ENCODE results near the gene PRKCZ. TPM values are rescaled to one million over a fixed set of nuclear protein-coding genes. Genes with fewer than 3 reads are reported as not detected.

The PRKCZ gene
- total RNA-seq, 1 experiment from 2014 or later, result 56.8 TPM

GRCh38 chr1:2176615-2177014 lies 126.4 kb downstream of the PRKCZ start:
- ChIA-PET POLR2A (ENCODE audit: unreplicated experiment) (no interaction called here), CTCF (no interaction called here)
- TF ChIP-seq, protein P1, sequence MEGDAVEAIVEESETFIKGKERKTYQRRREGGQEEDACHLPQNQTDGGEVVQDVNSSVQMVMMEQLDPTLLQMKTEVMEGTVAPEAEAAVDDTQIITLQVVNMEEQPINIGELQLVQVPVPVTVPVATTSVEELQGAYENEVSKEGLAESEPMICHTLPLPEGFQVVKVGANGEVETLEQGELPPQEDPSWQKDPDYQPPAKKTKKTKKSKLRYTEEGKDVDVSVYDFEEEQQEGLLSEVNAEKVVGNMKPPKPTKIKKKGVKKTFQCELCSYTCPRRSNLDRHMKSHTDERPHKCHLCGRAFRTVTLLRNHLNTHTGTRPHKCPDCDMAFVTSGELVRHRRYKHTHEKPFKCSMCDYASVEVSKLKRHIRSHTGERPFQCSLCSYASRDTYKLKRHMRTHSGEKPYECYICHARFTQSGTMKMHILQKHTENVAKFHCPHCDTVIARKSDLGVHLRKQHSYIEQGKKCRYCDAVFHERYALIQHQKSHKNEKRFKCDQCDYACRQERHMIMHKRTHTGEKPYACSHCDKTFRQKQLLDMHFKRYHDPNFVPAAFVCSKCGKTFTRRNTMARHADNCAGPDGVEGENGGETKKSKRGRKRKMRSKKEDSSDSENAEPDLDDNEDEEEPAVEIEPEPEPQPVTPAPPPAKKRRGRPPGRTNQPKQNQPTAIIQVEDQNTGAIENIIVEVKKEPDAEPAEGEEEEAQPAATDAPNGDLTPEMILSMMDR (conservative IDR thresholded peaks at IDR 0.05; ENCODE audit: low read depth, low read length), result no peak
- TF ChIP-seq EZH2 (IDR thresholded peaks at IDR 0.05; ENCODE audit: low read length, unreplicated experiment) (no peak), EZH2phosphoT487 (IDR thresholded peaks at IDR 0.05; ENCODE audit: borderline replicate concordance, low read length) (no peak)
- no peak overlapping the region for H2AFZ ChIP-seq (ENCODE audit: low read length)
- H3K9me2 ChIP-seq (replicated peaks; ENCODE audit: low read length), result no peaks in the 10 kb centered on the region
- H4K20me1 ChIP-seq (ENCODE audit: low read length), result no peaks in the 10 kb centered on the region
- no peaks in the 10 kb centered on the region for H3K9me3 ChIP-seq (ENCODE audit: low read length)
- ATAC-seq, result no peak
- H3K27me3 ChIP-seq (ENCODE audit: low read length), result no peaks in the 10 kb centered on the region
- intact Hi-C loops (cut with micrococcal nuclease), result no loop called here
- no peak overlapping the region for H3K9ac ChIP-seq (ENCODE audit: low read length)
- no peaks in the 10 kb centered on the region for H3F3A ChIP-seq (ENCODE audit: low read length, unreplicated experiment)
- peaks cover 12% of the 10 kb centered on the region for H3K4me1 ChIP-seq (ENCODE audit: insufficient read depth, low read length)
- H3K4me2 ChIP-seq (ENCODE audit: low read length), result no peak overlapping the region
- no peak for DNase-seq
- H3K4me3 ChIP-seq (ENCODE audit: low read length), result no peak overlapping the region
- H3K79me2 ChIP-seq (ENCODE audit: low read length), result no peaks in the 10 kb centered on the region
- BruUV-seq (replicated peaks), result no TSS peak
- H3K27ac ChIP-seq (ENCODE audit: low read length), result no peak overlapping the region
- H3K36me3 ChIP-seq (ENCODE audit: low read depth, low read length), result no peaks in the 10 kb centered on the region; the same call in 1 of the 2 replicates

DNA sequence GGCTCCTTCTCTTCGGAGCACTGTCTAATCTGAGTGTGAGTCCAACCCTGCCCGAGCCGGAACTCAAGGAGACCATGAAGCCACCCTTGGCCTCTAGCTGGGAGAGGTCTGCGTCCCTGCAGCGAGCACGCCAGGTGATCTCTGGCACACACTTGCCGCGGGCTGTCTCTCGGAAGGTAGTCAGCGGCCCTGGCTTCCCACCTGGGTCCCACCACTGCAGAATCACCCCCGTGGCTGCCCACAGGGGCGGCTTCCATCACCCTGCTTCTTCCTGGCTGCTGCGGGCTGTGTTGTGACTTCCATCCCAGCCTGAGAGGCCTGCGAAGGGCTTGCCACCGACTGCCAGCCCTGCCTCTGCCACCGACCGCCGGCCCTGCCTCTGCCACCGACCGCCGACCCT lies 127.3 kb downstream of the PRKCZ start:
- DNase-seq (no peak), ATAC-seq (no peak)
- Histone ChIP-seq H3K9me2 (replicated peaks; ENCODE audit: low read length) (no peaks in the 10 kb centered on the region), H3K9ac (ENCODE audit: low read length) (no peak overlapping the region), H3K4me1 (ENCODE audit: insufficient read depth, low read length) (peaks cover 12% of the 10 kb centered on the region), H3K9me3 (ENCODE audit: low read length) (no peaks in the 10 kb centered on the region), H3K27me3 (ENCODE audit: low read length) (no peaks in the 10 kb centered on the region), H2AFZ (ENCODE audit: low read length) (no peak overlapping the region), H3K4me2 (ENCODE audit: low read length) (no peak overlapping the region), H4K20me1 (ENCODE audit: low read length) (no peaks in the 10 kb centered on the region), H3K79me2 (ENCODE audit: low read length) (no peaks in the 10 kb centered on the region), H3F3A (ENCODE audit: low read length, unreplicated experiment) (no peaks in the 10 kb centered on the region), H3K36me3 (ENCODE audit: low read depth, low read length) (no peaks in the 10 kb centered on the region; the same call in 1 of the 2 replicates), H3K27ac (ENCODE audit: low read length) (no peak overlapping the region), H3K4me3 (ENCODE audit: low read length) (no peak overlapping the region)
- intact Hi-C loops (cut with micrococcal nuclease), result no loop called here
- TF ChIP-seq EZH2phosphoT487 (IDR thresholded peaks at IDR 0.05; ENCODE audit: borderline replicate concordance, low read length) (no peak), EZH2 (IDR thresholded peaks at IDR 0.05; ENCODE audit: low read length, unreplicated experiment) (no peak)
- TF ChIP-seq, protein P1 (conservative IDR thresholded peaks at IDR 0.05; ENCODE audit: low read depth, low read length), result no peak
- ChIA-PET POLR2A (ENCODE audit: unreplicated experiment) (no interaction called here), CTCF (no interaction called here)
- BruUV-seq (replicated peaks), result no TSS peak

- no peaks in the 10 kb centered on the region for H4K20me1 ChIP-seq (ENCODE audit: low read length)
- BruUV-seq (replicated peaks), result no TSS peak
- H2AFZ ChIP-seq (ENCODE audit: low read length), result no peak overlapping the region
- H3K9me3 ChIP-seq (ENCODE audit: low read length), result no peaks in the 10 kb centered on the region
- DNase-seq (no peak), ATAC-seq (no peak)
- H3K9me2 ChIP-seq (replicated peaks; ENCODE audit: low read length), result no peaks in the 10 kb centered on the region
- H3K4me2 ChIP-seq (ENCODE audit: low read length), result no peak overlapping the region
- ChIA-PET POLR2A (ENCODE audit: unreplicated experiment) (no interaction called here), CTCF (no interaction called here)
- H3K9ac ChIP-seq (ENCODE audit: low read length), result no peak overlapping the region
- peaks cover 12% of the 10 kb centered on the region for H3K4me1 ChIP-seq (ENCODE audit: insufficient read depth, low read length)
- TF ChIP-seq EZH2phosphoT487 (IDR thresholded peaks at IDR 0.05; ENCODE audit: borderline replicate concordance, low read length) (no peak), EZH2 (IDR thresholded peaks at IDR 0.05; ENCODE audit: low read length, unreplicated experiment) (no peak)
- TF ChIP-seq, protein P1 (conservative IDR thresholded peaks at IDR 0.05; ENCODE audit: low read depth, low read length), result no peak
- H3F3A ChIP-seq (ENCODE audit: low read length, unreplicated experiment), result no peaks in the 10 kb centered on the region
- H3K79me2 ChIP-seq (ENCODE audit: low read length), result no peaks in the 10 kb centered on the region
- no peaks in the 10 kb centered on the region for H3K27me3 ChIP-seq (ENCODE audit: low read length)
- no peaks in the 10 kb centered on the region for H3K36me3 ChIP-seq (ENCODE audit: low read depth, low read length)
- H3K27ac ChIP-seq (ENCODE audit: low read length), result no peak overlapping the region
- H3K4me3 ChIP-seq (ENCODE audit: low read length), result no peak overlapping the region
- intact Hi-C loops (cut with micrococcal nuclease), result no loop called here
These were observed 127.8 kb downstream of the PRKCZ start for GRCh38 chr1:2177946-2178538.

All from PC-3 (cell line).